NOMO-1 (cell line): ENCODE measurements around the gene MRPL28.
"Not testable (repeated sequence)": the region's sequence is repeated elsewhere in the genome, so short reads cannot be mapped to it uniquely, and the experiment has no call there.

Source experiments
- DNase-seq, 2 experiments: peaks; one replicate each; lab custom pipeline; 2025; ENCODE audit not compliant: unreplicated experiment in 2 of 2; lab: John Stamatoyannopoulos, UW

Gene MRPL28

DNA sequence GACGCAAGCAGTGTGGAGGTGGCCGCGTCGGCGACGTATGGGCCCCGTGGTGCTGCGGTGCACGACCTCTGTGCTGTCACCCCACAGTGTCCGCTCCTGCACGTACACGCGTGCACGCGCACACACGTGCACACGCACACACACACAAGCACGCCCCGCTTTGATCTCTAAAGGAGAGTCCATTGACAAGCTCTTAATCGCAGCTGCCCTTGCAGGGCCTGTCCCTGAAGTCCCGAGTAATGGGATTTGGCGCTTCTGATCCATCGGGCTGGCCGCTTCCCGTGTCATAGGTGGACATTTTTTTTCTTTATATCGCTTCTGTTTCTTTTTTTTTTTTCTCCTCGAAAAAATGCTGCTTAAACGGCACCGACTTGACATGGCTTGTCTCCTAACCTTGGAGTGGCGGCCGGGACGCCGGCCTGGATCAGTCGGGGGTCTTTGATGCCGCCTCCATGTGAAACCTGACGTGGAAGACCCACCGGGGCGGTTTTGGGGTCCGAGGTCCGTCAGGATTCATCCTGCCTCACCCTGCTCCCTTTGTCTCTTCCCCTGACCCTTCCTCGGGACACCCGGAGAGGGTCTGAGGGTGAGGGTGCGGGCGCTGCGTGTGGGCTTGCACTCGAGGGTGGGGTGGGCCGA lies 9.5 kb downstream of the MRPL28 start:
- no peak for DNase-seq

DNA sequence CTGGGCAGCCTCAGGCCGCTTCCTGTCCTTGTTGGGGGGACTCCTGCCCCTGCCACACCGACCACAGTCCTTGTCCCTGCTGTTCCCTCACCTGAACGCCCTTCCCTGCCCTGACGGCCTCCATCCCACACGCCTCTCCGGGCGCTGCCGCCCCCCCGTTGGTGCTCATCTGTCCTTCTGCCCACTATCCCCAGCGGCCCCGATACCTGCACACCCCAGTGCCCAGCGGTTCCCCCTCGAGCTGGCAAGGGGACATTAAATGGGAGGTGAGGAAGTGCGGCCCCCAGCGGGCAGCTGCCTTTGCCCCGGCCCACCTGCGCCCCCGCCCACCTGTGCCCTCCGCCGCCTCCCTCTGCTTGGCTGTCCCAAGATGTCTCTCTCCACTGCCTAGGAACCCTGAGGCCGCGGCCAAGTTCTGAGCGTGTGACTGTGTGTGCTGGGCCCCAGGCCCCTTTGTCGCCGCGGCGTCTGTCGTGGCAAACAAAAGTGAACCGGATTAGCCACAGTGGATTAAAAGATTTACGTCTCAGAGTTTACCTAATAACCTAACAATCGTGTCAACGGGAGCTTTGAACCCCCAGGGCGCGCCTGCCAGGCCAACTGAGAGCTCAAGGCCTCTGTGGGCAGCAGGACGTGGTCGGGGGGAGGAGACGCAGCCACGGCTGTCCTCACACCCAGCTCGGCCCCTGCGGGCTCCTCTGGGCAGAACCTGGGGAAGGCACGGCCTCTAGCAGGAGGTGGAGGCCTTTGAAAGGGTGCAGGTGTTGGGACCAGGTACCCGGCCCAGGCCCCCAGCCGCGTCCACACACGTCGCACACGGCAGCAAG lies 10.3 kb downstream of the MRPL28 start:
- DNase-seq: no peak

DNA sequence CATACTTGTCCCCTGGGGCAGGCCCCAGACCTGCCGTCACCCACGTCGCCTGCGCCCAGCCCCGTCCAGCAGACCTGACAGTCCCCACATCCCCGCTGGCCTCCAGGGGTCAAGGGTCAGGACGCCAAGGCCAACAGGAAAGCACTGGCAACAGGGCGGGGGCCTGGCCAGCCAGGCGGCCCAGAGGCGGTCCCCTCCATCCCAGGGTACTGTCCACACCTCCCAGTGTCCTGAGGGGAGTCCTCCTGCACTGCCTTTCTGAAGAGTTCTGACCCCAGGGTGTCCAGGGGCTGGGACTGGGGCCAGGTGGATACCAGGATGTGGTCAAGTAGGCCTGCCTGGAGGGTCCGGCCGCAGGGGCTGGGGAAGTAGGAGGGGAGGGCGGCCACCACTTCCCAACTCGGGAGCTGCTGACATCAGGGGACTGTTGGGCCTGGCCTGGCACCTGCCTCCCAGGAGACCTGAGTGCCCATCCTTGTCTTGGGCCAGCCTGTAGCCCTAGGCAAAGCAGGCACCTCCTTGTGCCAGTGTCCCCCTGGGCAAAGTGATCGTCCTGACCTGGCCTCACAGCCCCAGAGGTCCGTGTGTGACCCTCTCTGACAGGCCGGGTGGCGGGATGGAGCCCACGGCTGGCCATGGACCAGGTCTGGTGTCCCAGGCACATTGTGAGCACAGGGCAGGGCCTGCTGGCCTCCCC lies 11.1 kb downstream of the MRPL28 start:
- DNase-seq: no peak

DNA sequence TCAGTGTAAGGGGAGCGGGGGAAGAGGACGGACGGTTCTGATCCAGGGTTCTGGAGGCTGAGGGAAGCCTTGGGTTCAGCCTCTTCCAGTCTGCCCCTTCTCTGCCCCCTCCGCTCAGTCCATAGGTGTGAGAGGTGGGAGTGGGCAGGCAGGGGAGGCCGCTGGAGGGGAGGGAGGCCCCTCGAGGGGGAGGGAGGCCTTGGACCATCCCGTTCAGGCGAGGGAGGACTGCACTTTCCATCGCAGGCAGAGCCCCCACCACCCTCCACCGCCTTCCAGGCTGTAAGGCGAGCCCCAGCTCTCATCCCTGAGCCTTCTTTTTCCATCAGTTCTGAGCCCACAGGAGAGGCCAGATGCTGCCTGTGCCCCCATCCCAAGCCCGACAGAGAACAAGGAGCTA lies 13.6 kb downstream of the MRPL28 start:
- DNase-seq: no peak

DNA sequence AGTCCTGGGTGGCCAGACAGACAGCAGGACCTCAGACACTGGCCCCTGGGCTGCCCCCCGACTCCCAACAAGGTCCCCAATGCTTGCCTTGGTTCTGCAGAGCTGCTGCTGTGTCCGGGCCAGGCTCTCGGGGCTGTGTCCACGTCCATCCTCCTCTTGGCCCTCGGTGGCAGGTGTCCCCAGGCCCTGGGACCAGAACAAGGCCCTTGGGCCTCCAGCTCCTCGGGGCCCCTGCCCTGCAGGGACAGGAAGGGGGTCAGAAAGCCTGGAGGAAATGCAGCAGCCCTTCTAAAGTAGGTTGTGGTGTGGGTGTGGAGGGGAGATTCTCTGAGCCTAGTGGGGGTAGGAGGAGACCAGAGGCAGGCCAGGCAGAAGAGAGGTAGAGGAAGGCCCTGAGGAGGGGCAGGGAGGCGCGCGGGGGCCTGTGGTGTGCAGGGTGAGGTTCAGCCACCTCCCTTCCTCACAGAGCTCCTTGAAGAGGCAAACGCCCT lies 15.3 kb downstream of the MRPL28 start:
- DNase-seq: no peak

DNA sequence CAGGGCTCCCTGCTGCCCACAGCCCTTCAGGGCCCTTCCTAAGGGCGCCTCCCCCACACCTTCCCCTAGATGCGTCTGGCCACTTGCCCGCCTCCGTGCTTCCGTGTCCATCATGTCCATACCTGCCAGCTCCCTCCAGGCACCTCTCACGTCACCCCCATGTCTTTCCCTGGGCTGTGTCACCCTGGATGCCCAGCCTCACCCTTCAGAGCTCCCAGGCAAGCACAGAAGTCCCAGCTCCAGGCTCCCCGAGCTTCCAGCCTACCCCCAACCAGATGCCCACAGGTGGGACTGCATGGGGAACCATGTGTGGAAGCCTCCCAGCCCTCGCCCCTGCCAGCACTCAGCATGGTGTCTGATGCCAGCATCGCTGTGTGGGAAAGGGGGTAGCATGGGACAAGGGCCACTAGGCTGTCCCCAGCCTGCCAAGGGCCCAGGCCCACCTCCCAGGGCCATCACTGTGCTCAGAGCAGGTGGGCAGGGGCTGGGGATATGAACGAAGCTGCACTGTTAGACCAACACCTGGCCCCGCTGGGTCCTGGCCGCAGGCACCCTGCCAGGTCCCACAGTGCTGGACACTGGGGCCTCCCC lies 16.0 kb downstream of the MRPL28 start:
- no peak for DNase-seq

DNA sequence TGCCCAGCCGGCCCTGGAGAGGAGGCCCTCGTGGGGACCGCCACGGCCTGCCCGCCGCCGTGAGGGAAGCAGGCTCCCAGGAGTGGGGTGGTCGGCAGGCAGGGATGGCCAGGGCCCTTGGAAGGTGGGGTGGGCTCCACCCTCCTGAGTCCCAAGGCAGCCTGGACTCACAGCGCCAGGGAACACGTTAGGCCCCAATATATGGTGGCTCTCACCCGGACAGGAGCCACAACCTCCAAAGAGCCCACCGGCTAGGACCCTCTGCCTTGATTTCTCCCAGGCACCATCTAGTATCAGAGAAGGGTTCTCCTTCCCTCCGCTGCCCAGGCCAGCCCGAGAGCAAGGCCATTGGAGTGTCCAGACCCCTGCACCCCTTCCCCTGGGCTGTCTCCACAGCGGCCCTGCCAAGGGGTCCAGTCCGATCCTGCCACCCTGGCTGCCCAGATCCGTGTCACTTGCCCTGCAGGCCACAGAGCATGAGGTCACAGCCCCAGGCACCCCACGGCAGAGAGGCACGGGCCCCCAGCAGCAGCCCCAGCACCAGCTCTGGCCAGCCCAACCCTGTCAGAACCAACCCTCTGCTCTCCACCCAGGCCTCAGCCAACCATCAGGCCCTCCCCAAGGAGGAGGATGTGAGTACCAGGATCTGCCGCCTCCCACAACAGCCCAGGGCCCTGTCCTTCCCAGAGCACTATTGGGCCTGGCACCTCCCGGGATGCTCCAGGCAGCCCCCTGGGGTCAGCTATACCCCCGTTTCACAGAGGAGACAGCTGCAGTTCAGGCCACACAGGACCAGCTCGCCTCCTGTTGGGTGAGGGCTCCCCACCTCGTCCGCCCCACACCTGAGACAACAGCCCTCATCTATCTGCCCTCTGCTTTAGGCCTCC lies 16.7 kb downstream of the MRPL28 start:
- no peak for DNase-seq

DNA sequence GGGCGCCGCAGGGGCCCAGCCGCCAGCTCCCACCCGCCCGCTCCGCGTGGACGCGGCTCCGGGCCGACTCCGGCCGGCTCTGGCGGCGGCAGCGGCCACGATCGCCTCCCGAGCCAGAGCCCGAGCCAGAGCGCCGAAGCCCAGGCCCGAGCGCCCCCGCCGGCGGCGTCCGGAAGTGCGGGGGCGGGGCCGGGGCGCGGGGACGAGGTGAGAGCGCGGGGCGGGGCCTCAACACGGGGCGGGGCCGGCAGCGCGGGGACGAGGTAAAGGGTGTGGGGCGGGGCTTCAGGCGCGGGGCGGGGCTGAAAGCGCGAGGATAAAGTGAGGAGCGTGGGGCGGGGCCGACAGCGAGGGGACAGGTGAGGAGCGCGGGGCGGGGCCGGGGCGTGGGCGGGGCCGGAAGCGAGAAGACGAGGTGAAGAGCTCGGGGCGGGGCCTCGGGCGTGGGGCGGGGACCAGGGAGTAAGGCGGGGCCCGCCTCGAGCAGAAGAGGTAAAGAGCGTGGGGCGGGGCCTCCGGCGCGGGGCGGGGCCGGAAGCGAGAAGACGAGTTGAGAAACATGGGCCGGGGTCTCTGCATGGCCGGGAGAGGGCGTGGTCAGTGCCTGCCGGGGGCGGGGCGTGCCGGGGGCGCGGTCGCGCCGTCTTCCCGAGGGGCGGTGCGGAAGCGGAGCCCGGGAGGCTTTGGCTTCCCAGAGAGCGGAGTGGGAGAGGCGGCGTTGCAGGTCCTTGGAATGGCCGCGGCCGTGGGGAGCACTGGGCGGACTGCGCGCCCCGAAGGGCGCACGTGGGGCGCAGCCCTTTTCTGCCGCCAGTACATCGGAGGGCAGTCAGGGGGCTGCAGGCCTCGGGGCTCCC lies 17.6 kb downstream of the MRPL28 start, which contains the start of gene AXIN1:
Gene AXIN1 (minus strand): TSS at position 177 of the 857 bp plus-strand sequence. CDS start 5,698 bp downstream, outside the sequence.
- peak; percentile 95 to 99 for DNase-seq

DNA sequence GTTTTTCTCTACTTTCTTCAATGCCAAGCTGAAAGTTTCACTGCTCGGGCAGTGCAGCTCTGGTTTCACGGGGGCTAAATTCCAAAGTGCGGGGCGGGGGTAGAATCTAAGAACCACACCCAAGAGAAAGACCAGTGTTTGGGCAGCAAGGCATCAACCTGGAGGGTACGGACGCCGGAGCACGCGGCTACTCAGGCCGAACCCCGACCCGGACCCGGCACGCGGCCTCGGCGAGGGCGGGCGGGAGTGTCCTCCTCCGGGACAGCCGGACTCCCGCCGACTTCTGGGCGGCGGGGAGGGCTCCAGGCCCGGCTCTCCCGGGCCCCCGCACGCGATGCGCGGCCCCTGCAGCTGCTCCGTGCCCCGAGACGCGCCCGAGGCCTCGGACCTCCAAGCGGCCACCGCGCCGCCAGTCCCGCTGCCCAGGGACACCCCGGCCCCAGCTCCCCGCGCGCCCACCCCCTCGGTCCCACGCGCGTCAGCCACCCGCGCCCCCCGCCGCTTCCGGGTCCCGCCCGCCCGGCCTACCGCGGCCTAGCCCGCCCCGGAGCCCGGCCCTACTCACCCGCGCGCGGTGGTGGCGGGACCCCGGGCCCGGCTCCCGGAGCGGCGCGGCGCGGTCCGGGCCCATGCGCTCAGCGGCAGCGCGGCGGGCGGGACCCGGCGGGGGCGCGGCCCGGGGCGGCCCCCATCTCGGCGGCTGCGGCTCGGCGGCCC lies 18.4 kb downstream of the MRPL28 start:
- no peak for DNase-seq

DNA sequence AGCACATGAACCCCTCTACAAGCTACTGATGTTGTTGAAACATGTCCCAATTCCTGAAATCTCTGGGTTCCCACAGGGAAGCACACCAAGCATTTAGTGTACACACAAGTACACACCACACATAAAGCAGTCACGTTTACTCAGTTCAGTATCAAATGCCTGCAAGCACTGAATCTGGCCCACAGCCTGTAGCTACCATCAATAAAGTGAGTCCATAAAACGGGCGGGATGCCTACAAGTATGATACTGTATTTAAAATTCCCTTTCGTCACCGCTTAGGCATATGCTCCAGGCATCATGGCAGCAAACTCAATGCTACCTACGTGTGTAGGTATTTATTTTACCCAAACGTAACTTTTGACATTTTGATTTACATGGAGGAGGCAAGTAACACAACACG lies 20.1 kb downstream of the MRPL28 start:
- DNase-seq: no peak

DNA sequence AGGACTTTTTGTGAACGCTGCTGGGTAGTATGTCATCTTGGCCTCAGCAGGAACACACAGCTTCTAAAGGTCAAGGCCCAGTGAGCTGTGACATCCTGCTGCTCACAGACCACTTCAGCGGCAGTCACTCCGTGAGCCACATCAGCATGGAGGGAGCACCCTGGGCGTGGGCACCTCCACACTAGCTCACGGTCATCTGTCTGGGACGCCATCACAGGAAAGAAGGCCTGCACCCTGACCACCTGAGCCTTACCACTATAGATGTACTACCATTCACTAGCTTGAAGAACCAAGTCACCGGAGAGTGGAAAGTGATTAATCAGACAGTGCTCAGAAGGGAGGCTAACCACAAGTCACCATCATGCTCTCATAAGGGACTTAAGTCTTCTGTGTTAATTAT lies 21.1 kb downstream of the MRPL28 start:
- DNase-seq: no peak

DNA sequence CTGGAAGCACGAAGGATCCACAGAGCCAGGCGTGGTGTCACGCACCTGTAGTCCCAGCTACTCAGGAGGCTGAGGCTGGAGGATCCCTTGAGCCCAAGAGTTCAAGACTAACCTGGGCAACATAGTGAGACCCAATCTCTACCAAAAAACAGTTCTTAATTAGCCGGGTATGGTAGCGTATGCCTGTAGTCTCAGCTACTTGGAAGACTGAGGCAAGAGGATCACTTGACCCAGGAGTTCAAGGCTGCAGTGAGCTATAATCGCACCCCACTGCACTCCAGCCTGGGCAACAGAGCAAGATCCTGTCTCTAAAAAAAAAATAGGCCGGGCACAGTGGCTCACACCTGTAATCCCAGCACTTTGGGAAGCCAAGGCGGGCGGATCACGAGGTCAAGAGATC lies 21.8 kb downstream of the MRPL28 start:
- DNase-seq: not testable (repeated sequence)

DNA sequence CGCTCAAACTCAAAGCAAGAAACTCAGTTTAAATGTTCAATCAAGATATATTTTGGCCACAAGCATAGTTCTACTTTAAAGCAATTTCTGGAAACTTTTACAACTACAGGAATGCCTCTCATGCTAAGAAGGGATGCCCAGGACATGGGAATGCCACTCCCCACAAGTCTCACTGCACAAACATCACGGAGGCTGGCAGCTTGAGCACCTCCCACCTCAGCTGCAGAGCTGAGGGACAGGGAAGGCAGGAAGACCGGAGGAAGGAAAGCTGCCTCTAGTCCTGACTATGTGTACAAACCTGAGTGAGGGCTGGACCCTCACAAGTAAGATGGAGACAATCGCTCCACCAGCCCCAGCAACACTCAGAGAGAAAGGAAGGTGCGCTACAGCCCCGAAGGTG lies 23.1 kb downstream of the MRPL28 start:
- no peak for DNase-seq

DNA sequence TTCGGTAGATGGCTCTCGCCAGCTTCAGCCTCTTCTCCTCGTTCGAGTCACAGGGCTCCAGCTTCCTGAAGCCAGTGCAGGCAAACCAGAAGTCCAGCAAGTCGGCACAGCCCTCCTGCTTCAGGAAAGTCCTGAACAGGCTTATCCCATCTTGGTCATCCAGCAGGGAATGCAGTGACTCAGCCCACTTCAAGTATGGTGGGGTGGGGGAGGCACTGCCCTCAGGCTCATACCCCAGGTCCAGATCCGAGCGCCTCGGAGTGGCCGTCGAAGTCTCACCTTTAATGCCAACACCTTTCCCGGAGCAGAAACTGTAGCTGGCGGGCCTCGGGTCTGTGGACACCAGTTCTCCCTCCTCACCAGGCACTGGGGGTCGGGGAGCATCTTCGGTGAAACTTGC lies 23.8 kb downstream of the MRPL28 start:
- DNase-seq: no peak

DNA sequence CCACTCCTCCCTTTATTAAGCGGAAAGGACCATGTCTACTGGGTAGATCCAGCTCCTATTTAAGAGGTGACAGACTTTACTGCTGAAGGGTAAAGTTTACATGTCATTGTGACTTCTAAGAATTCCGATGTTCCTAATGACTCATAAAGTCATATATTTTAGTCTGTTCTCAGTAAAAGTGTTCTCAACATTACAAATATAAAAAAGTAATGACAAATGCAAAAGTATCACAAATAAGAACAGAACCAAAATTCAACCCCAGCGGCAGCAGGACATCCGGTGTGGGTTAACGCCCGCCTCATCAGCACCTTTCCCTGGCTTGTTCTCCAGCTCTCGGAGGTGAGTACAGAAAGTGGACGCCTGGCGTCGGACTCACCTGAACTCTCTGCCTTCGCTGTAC lies 24.6 kb downstream of the MRPL28 start:
- no peak for DNase-seq

DNA sequence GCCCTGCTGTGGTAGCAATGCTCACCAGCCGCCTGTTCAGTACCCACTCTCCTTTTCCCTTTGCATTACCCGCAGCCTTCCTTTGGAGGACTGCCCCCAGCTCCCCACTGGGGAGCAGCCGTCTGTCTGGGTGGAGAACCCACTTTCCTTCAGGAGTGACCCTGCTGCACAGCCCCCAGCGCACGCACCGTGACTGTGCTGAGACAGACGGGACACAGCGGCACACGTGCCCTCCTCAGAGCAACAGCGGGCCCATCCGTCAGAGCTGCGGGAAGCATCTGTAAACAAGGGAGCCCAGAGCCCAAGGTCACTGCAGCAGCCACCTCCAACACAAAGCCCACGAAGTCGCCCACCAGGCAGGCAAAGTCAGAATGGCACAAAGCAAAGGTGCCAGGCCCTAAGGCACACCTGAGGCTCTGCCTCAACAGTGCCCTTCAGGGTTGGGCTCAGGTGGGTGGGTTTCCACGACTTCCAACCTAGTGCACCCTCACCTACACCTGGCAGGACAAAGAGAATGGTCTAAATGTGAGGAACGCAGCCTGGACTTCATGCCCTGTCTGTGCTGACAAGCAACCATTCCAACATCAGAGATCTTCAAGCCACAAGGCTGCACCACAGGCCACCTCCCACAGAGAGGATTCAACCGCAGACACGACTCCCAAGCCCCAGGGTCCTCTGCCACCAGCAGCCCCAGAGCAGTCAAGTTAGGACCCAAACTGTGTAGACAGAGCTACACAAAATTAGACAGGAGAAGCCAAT lies 27.7 kb downstream of the MRPL28 start:
- no peak for DNase-seq

DNA sequence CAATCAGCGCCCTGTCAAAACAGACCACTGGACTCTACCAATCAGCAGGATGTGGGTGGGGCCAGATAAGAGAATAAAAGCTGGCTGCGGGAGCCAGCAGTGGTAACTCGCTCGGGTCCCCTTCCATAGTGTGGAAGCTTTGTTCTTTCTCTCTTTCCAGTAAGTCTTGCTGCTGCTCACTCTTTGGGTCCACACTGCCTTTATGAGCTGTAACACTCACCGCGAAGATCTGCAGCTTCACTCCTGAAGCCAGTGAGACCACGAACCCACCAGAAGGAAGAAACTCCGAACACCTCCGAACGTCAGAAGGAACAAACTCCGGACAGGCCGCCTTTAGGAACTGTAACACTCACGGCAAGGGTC lies 28.4 kb downstream of the MRPL28 start:
- not testable (repeated sequence) for DNase-seq
